ENCODE data around the gene CATSPER4.

CATSPER4 gene

DNA sequence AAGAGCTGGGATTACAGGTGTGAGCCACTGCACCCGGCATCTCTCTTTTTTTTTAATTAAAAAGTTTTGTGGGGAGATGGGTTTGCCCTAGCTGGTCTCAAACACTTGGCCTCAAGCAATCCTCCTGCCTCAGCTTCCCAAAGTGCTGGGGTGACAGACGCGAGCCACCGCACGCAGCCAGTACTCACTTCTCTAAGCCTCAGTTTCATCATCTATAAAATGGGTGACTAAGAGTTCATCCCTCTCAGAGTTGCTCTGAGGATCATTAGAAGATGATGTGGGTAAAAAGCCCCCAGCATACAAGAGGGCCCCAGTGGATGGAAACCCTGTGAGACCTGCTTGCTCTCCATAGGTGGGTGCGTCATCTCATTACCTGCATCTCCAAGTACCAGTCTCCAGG is 2.5 kb upstream of the CATSPER4 start:
- TF ChIP-seq, protein P1, sequence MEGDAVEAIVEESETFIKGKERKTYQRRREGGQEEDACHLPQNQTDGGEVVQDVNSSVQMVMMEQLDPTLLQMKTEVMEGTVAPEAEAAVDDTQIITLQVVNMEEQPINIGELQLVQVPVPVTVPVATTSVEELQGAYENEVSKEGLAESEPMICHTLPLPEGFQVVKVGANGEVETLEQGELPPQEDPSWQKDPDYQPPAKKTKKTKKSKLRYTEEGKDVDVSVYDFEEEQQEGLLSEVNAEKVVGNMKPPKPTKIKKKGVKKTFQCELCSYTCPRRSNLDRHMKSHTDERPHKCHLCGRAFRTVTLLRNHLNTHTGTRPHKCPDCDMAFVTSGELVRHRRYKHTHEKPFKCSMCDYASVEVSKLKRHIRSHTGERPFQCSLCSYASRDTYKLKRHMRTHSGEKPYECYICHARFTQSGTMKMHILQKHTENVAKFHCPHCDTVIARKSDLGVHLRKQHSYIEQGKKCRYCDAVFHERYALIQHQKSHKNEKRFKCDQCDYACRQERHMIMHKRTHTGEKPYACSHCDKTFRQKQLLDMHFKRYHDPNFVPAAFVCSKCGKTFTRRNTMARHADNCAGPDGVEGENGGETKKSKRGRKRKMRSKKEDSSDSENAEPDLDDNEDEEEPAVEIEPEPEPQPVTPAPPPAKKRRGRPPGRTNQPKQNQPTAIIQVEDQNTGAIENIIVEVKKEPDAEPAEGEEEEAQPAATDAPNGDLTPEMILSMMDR (conservative IDR thresholded peaks at IDR 0.05; ENCODE audit: low read depth, low read length): no peak
- no peak overlapping the region for H3K4me3 ChIP-seq (ENCODE audit: low read length)
- DNase-seq (ENCODE audit: low read depth): no peak

DNA sequence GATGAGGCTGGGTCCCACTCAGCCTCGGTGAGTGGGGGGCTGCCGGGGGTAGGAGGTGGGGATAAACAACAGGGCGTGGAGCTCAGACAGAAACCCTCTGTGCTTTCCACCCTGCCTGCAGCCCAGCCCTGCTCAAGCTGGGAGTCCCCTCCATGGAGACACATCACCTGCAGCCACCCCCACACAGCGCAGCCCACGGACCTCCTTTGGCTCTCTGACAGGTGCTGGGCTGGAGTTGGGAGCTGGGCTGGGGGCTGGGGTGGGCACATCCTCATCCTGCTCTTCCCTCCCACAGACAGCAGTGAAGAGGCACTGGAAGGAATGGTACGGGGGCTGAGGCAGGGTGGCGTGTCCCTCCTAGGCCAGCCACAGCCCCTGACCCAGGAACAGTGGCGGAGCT is 1.9 kb upstream of the CATSPER4 start:
- DNase-seq (ENCODE audit: low read depth): no peak
- TF ChIP-seq, protein P1 (conservative IDR thresholded peaks at IDR 0.05; ENCODE audit: low read depth, low read length): no peak
- H3K4me3 ChIP-seq (ENCODE audit: low read length): no peak overlapping the region

DNA sequence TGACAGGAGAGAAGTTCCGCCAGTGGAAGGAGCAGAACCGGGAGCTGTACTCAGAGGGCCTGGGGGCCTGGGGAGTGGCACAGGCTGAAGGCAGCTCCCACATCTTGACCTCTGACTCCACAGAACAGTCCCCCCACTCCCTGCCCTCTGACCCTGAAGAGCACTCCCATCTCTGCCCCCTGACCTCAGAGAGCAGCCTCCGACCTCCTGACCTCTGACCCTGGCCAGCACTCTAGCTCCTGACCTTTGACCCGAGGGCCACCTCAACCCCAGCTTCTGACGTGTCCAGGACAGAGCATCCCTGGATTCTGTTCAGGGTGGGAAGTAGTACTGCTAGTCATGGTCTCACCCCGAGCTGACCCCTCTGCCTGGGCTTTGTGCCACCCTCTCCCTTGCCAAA is 1.1 kb upstream of the CATSPER4 start:
- DNase-seq (ENCODE audit: low read depth): no peak
- TF ChIP-seq, protein P1 (conservative IDR thresholded peaks at IDR 0.05; ENCODE audit: low read depth, low read length): no peak
- no peak overlapping the region for H3K4me3 ChIP-seq (ENCODE audit: low read length)

DNA sequence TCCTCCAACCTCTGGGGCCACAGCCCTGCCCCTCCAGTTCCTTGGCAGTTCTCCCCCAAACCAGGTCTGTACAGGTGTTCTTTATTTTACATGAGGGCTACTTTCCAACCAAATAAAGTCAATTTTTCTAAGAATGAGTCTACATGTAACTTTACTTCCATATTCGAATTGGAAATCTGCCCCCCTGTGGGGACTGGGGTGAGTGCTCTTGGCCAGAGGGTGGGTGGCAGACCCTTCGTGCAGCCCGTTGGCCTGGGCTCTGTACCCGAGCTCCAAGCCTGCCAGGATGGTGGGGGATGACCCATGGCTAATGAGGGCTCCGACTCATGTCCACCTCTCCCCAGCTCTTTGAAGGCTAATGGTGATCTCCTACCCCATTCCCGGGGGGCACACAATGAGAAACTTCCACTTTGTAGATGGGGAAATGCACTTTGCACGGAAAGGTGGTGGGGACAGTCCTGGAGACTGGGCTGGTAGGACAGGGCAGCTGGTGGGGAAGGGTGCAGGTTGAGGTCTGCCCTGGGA is 589 bp upstream of the CATSPER4 start:
- no peak overlapping the region for H3K4me3 ChIP-seq (ENCODE audit: low read length)
- TF ChIP-seq, protein P1 (conservative IDR thresholded peaks at IDR 0.05; ENCODE audit: low read depth, low read length): peak; percentile 24
- DNase-seq (ENCODE audit: low read depth): no peak

DNA sequence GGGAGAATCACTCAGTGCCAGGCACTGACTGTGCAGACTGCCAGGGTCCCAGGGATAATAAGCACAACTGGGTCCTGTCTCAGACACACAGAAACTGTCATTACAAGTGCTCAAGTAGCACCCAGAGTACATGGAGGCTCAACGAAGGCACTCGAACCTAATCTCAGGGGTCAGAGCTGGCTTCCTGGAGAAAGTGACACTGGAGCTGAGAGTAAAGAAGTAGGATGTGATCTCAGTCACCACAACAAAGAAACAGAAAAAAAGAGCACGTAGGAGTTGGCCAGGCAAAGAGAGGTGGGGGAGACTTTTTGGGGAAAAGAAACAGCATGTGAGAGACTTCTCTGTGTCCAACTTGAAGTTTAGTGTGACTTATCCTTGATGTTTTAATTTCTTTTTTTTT is 1.3 kb downstream of the CATSPER4 start:
- H3K4me3 ChIP-seq (ENCODE audit: low read length): no peak overlapping the region
- TF ChIP-seq, protein P1 (conservative IDR thresholded peaks at IDR 0.05; ENCODE audit: low read depth, low read length): no peak
- no peak for DNase-seq (ENCODE audit: low read depth)

DNA sequence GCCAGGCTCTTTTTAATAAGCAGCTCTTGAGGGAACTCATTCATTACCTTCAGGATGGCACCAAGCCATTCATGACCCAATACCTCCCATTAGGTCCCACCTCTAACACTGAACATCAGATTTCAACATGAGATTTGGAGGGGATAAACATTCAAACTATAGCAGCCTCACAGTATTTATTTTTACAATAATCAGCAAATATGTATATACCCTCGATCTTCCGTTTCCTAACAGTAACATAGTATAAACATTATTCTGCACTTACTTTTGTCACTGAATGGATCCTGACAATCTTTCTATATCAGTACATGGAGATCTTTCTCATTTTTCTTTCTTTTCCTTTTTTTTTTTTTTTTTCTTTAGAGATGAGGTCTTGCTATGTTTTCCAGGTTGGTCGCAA is 5.4 kb downstream of the CATSPER4 start:
- H3K4me3 ChIP-seq (ENCODE audit: low read length): no peak overlapping the region
- TF ChIP-seq, protein P1 (conservative IDR thresholded peaks at IDR 0.05; ENCODE audit: low read depth, low read length): no peak
- no peak for DNase-seq (ENCODE audit: low read depth)

DNA sequence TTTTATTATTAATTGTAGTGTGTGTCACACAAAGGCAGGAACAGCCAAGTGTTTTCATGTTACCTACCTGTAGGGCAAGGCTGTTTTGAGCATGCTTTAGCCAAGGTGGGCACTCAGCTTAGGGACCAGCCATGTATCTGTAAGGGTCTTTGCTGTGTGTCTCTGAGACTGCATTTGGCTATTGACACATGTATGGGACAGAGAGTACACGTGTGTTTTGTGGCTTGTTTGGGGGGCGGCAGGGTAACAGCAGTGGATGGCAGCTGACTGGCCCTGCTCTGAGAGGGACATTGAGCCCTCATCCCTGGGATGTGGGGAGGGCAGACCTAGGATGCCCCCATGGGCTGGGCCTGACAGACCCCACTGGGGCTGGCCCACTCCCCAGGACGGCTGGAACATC is 6.9 kb downstream of the CATSPER4 start:
- TF ChIP-seq, protein P1 (conservative IDR thresholded peaks at IDR 0.05; ENCODE audit: low read depth, low read length): no peak
- H3K4me3 ChIP-seq (ENCODE audit: low read length): no peak overlapping the region
- DNase-seq (ENCODE audit: low read depth): no peak

Measured in retinal pigment epithelial cell (primary cell).